ENCODE measurements around the gene FAN1.
"Not testable (repeated sequence)": the region's sequence is repeated elsewhere in the genome, so short reads cannot be mapped to it uniquely, and the experiment has no call there.

The FAN1 gene

GRCh38 chr15:30903497-30904187 lies at the start of gene FAN1:
FAN1 (plus strand) TSS chr15:30903915; CDS start chr15:30904664, 749 bp downstream.
- peak; percentile 89 for DNase-seq (ENCODE audit: low read depth)

- DNase-seq (ENCODE audit: low read depth) = peak; percentile 42
Observed at GRCh38 chr15:30859091-30859874, 44.4 kb upstream of the FAN1 start.

GRCh38 chr15:30865257-30865656 lies 38.5 kb upstream of the FAN1 start:
- no peak for DNase-seq (ENCODE audit: low read depth)

DNA sequence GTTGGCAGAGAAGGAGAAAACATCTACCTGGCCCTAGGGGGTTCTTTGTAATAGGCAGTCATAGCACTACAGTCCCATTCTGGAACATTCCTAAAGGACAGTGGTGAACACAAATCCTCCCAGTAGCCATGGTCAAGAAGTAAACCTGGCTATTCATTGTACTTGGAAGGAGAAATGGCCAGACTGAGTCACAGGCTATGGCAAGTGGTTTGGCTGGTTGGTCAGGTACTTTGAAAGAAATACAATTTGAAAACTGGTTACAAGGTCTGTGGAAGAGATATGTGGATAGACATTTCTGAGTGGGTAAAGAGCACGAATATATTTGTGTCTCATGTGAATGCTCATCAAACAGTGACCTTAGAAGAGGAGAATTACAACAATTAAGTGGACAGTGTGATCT lies 33.0 kb upstream of the FAN1 start:
- no peak for DNase-seq (ENCODE audit: low read depth)

DNA sequence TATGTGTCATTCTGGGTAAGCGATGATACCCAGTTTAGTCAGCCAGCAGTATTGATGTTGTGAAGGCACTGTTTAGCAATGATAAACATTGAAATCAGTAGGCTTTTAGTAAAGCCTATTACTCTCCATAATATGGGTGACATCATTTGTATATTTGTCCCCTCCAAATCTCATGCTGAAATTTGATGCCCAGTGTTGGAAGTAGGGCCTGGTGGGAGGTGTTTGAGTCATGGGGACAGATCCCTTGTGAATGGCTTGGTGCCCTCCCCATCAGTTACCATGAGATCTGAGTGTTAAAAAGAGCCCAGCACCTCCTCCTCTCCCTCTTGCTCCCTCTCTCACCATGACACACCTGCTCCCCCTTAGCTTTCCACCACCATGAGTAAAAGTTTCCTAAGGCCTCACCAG lies 31.4 kb upstream of the FAN1 start:
- DNase-seq (ENCODE audit: low read depth) = peak; percentile 14

DNA sequence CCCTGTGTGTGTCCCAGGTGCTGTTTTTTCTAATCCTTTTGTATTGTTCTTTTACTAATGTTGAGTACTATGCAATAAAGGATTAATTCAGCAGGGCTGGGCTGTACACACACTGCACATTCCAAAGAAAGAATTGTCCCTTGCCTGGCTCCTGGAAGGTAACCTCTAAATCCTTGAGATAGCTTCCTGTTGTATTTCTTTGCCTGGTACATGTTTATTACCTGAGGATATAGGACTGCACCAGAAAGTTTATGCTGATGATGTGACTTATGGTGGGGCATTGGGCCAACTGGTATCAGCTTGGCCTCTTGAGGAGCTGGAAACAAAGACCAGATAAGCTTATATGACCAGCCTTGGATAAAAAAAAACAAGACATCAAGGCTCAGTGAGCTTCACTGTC lies 26.6 kb upstream of the FAN1 start:
- DNase-seq (ENCODE audit: low read depth) = no peak

- DNase-seq (ENCODE audit: low read depth) = no peak
Observed at GRCh38 chr15:30878515-30878914, 25.2 kb upstream of the FAN1 start.

GRCh38 chr15:30882849-30883433 lies 20.8 kb upstream of the FAN1 start:
- DNase-seq (ENCODE audit: low read depth) = no peak

- DNase-seq (ENCODE audit: low read depth) = not testable (repeated sequence)
Observed at GRCh38 chr15:30883666-30884065, 20.0 kb upstream of the FAN1 start.

DNA sequence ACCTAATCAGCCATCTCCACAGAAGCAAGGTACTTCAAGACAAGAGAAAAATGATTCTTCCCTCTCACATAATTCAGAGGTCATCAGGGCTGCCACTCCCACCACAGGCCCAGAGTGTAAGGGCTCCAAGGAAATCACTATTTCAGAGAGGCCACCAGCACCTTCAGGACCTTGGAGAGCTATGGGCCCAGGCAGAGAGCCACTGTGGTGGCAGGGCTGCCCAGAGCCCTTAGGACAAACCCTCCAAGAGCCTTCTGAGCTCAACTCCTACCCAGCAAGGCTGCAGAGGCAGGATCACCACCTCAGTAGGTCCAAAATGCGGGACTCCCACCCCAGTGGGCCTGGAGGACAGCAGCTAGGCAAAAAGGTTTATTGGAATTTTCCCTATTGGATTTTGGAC lies 17.9 kb upstream of the FAN1 start:
- peak; percentile 18 for DNase-seq (ENCODE audit: low read depth)

DNA sequence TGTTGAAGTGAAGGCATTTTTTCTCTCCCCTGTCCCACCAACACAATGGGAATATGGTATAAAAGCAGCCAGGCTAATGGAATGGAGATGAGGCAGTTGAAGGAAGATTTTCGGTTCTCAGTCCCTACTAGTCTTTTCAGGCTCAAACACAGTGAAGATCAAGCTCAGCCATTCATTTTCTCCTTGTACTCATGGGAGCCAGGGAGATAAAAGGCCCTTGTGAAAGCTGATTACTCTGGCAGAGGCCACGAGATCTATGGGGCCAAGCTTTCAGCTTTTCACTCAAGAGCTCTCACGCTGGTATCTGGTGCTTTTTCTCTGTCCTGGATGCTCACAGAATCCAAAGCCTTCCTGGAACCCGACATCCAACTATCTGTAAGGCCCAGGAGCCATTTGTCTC lies 14.5 kb upstream of the FAN1 start:
- DNase-seq (ENCODE audit: low read depth) = no peak

DNA sequence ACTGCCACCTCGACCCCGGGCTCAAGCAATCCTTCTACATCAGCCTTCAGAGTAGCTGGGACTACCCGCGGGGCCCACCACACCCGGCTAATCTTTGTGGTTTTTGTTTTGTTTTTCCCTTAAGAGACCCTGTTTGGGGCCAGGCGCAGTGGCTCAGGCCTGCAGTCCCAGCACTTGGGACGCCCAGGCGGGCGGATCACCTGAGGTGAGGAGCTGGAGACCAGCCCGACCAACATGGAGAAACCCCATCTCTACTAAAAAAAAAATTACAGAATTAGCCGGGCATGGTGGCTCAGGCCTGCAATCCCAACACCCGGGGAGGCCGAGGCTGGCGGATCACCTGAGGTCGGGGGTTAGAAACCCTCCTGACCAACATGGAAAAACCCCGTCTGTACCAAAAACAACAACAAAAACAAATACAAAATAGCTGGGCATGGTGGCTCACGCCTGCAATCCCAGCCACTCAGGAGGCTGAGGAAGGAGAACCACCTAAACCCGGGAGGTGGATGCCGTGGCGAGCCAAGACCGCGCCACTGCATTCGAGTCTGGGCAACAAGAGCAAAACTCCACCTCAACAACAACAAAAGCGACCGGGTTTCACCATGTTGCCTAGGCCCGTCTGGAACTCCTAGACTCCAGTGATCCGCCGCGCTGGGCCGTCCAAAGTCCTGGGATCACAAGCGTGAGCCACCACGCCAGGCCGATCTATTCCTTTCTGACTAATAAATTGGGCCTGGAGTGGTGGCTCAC lies 8.1 kb upstream of the FAN1 start:
- no peak for DNase-seq (ENCODE audit: low read depth)

DNA sequence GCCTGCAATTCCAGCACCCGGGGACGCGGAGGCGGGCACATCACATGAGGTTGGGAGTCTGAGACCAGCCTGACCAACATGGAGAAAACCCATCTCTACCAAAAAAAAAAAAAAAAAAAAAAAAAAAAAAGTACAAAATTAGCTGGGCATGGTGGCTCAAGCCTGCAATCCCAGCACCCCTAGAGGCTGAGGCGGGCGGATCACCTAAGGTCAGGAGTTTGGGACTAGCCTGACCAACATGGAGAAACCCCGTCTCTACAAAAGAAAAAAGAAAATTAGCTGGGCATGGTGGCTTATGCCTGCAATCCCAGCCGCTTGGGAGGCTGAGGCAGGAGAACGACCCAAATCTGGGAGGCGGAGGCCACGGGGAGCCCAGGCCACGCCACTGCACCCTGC lies 7.5 kb upstream of the FAN1 start:
- DNase-seq (ENCODE audit: low read depth) = no peak

GRCh38 chr15:30901889-30902288 lies 1.8 kb upstream of the FAN1 start:
- no peak for DNase-seq (ENCODE audit: low read depth)

DNA sequence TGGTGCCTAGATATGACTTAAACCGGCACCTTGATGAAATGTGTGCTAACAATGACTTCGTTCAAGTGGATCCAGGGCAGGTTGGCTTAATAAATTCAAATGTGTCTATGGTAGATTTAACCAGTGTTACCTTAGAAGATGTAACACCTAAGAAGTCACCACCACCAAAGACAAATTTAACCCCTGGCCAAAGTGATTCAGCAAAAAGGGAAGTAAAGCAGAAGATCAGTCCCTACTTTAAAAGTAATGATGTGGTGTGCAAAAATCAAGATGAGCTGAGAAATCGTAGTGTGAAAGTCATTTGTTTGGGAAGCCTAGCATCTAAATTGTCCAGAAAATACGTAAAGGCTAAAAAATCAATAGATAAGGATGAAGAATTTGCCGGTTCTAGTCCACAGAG lies 1.1 kb downstream of the FAN1 start:
- no peak for DNase-seq (ENCODE audit: low read depth)

DNA sequence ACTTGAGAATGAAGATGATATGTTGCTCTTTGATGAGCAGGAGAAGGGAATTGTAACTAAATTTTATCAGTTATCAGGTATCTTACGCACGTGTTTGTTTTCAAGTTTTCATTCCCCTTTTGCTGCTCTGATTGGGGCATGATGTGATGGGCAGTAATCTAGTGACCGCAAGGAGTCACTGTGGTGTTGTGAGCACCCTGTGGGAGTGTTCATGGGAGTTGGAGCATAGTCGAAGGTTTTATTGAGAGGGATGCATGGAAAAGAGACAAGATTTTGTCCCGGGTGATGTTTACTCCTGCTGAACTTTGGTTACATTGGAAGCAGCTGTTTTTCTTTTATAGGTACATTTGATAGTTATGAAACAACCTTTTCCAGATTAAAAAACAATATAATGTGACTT lies 2.1 kb downstream of the FAN1 start:
- no peak for DNase-seq (ENCODE audit: low read depth)

GRCh38 chr15:30906366-30906765 lies 2.7 kb downstream of the FAN1 start:
- no peak for DNase-seq (ENCODE audit: low read depth)

DNA sequence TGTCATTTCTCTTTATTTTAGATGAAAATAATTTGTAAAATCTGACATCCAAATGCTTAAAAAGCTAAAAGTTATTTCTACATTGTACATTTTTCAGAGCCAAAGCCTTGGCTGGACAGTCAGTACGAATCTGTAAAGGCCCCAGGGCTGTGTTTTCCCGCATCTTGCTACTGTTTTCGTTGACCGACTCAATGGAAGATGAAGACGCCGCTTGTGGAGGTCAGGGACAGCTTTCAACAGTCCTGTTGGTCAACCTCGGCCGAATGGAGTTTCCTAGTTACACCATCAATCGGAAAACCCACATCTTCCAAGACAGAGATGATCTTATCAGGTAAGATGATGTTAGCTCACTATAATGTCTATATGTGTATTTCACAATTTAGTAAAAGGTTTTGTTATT lies 10.0 kb downstream of the FAN1 start:
- DNase-seq (ENCODE audit: low read depth) = no peak

GRCh38 chr15:30917013-30917412 lies 13.3 kb downstream of the FAN1 start:
- no peak for DNase-seq (ENCODE audit: low read depth)

GRCh38 chr15:30917675-30918074 lies 14.0 kb downstream of the FAN1 start:
- DNase-seq (ENCODE audit: low read depth) = no peak

- DNase-seq (ENCODE audit: low read depth) = no peak
Observed at GRCh38 chr15:30918366-30918765, 14.7 kb downstream of the FAN1 start.

GRCh38 chr15:30919877-30920550 lies 16.3 kb downstream of the FAN1 start:
- no peak for DNase-seq (ENCODE audit: low read depth)
